ENCODE measurements around the gene GMPPB.
"Not testable (repeated sequence)": the region's sequence is repeated elsewhere in the genome, so short reads cannot be mapped to it uniquely, and the experiment has no call there.

GRCh38 chr3:49691481-49691880 is 32.3 kb downstream of the GMPPB start:
- not testable (repeated sequence) for TF ChIP-seq JUN (CRISPR knock-in tag; IDR thresholded peaks at IDR 0.05); ZNF263 (CRISPR knock-in tag; IDR thresholded peaks at IDR 0.05; ENCODE audit: low read depth); NR2C2 (CRISPR knock-in tag; IDR thresholded peaks at IDR 0.05); TP53 (CRISPR knock-in tag; IDR thresholded peaks at IDR 0.05); CTCF (IDR thresholded peaks at IDR 0.05); CREB1 (CRISPR knock-in tag; IDR thresholded peaks at IDR 0.05); IRF2 (CRISPR knock-in tag; IDR thresholded peaks at IDR 0.05; ENCODE audit: borderline replicate concordance, low read depth); E2F5 (CRISPR knock-in tag; IDR thresholded peaks at IDR 0.05)

All from WTC11 (cell line).